Esophagus muscularis mucosa (tissue), 4 donors: ENCODE results near the gene HDDC2. TPM values are rescaled to one million over a fixed set of nuclear protein-coding genes. Genes with fewer than 3 reads are reported as not detected.

Experiments
- DNase-seq: peaks from one replicate; pipeline ENCODE4 v3.0.0-alpha.2; 2017; ENCODE audit errors: extremely low spot score
- H3K27ac ChIP-seq, 4 donors: fragments of 200-600 bp; sonication (generic); replicated peaks in 1 of 4; 1 replicate in 3 of 4; 2 replicates in 1 of 4; pipeline ENCODE4 v1.5.1; 2016 to 2019; ENCODE audit warnings: mild to moderate bottlenecking in 1 of 4
- H3K27me3 ChIP-seq, 4 donors: fragments of 200-600 bp; sonication (generic); one replicate each; pipeline versions ENCODE4 v1.5.1 to v1.6.0; 2016 to 2019
- H3K36me3 ChIP-seq, 4 donors: fragments of 200-600 bp; sonication (generic); one replicate each; pipeline ENCODE4 v1.5.1; 2016 to 2019
- H3K4me1 ChIP-seq, 4 donors: fragments of 200-600 bp; sonication (generic); one replicate each; pipeline ENCODE4 v1.5.1; 2016 to 2019
- H3K4me3 ChIP-seq, 4 donors: fragments of 200-600 bp; sonication (generic); 1 replicate in 2 of 4; 2 replicates in 2 of 4; pipeline ENCODE4 v1.5.1; 2016 to 2019; ENCODE audit warnings: mild to moderate bottlenecking in 4 of 4, moderate library complexity in 1 of 4
- H3K9me3 ChIP-seq, 4 donors: fragments of 200-600 bp; sonication (generic); 1 replicate in 3 of 4; 2 replicates in 1 of 4; pipeline ENCODE4 v1.5.1; 2016 to 2019
- CTCF ChIP-seq, 3 experiments: fragments of 200-600 bp in 2 of 3; fragments of 450-650 bp in 1 of 3; sonication (generic) in 2 of 3; IDR thresholded peaks; one replicate each; pipeline ENCODE4 v1.5.1; 2017 to 2019; ENCODE audit warnings: antibody characterized with exemption in 3 of 3, mild to moderate bottlenecking in 2 of 3, moderate library complexity in 1 of 3
- EP300 ChIP-seq: sonication (generic); formaldehyde crosslinking; IDR thresholded peaks from one replicate; pipeline ENCODE4 v1.6.1; 2017; ENCODE audit warnings: antibody characterized with exemption
- POLR2A ChIP-seq: fragments of 450-650 bp; IDR thresholded peaks from one replicate; pipeline ENCODE4 v1.6.1; 2017; ENCODE audit warnings: antibody characterized with exemption, moderate library complexity, mild to moderate bottlenecking, low read depth
- POLR2AphosphoS5 ChIP-seq, 2 donors: sonication (generic); formaldehyde crosslinking; IDR thresholded peaks; one replicate each; pipeline ENCODE4 v1.6.1; 2017; ENCODE audit warnings: antibody characterized with exemption in 2 of 2
- WGBS: methylation state at CpG from one replicate; pipeline ENCODE4 v1.1.5; 2018; 5-methylcytosine and 5-hydroxymethylcytosine counted together
- intact Hi-C: fragments of 100-400 bp; cut with DNase I; formaldehyde crosslinking; loops from one replicate; pipeline ENCODE4 v1.15.1; 2023
- total RNA-seq, 4 donors: library from RNA; depleted of rRNA; stranded (reverse); fragments of >200 nt; gene quantifications; one replicate each; pipeline versions ENCODE4 v1.1.0 to v1.2.1, GENCODE V29; 2016

Gene HDDC2
- total RNA-seq, 4 donors from 2014 or later = 29.6 to 47.7 (median 38.4) TPM

GRCh38 chr6:125269328-125269985, 32.3 kb downstream of the HDDC2 start:
- WGBS = 100% methylated on average over 4 of the region's 7 CpGs
- Histone ChIP-seq H3K9me3 (no peaks in the 10 kb centered on the region), H3K4me1 (no peaks in the 10 kb centered on the region), H3K27ac (no peak overlapping the region), H3K4me3 (no peak overlapping the region), H3K36me3 (peaks cover 0 to 33% (median 17%) of the 10 kb centered on the region in 4 donors), H3K27me3 (no peaks in the 10 kb centered on the region)
- intact Hi-C loops = no loop called here
- no peak for DNase-seq
- TF ChIP-seq POLR2AphosphoS5 (IDR thresholded peaks at IDR 0.05) = no peak
- no peak for TF ChIP-seq CTCF (IDR thresholded peaks at IDR 0.05)
- TF ChIP-seq EP300 = no peak
- no peak for TF ChIP-seq POLR2A

GRCh38 chr6:125268765-125269164, 33.0 kb downstream of the HDDC2 start:
- H3K27me3 ChIP-seq = no peaks in the 10 kb centered on the region
- intact Hi-C loops = no loop called here
- H3K4me1 ChIP-seq = no peaks in the 10 kb centered on the region
- no peak overlapping the region for H3K27ac ChIP-seq
- H3K4me3 ChIP-seq = no peak overlapping the region
- peaks cover 0 to 27% (median 16%) of the 10 kb centered on the region in 4 donors for H3K36me3 ChIP-seq
- H3K9me3 ChIP-seq = no peaks in the 10 kb centered on the region
- TF ChIP-seq CTCF (IDR thresholded peaks at IDR 0.05) (no peak), EP300 (no peak), POLR2A (no peak), POLR2AphosphoS5 (IDR thresholded peaks at IDR 0.05) (no peak)
- 91% methylated on average over 4 of the region's 4 CpGs for WGBS
- DNase-seq = no peak

- no peaks in the 10 kb centered on the region for H3K27me3 ChIP-seq
- intact Hi-C loops = no loop called here
- TF ChIP-seq POLR2A (no peak), EP300 (no peak), POLR2AphosphoS5 (IDR thresholded peaks at IDR 0.05) (peak in 1 of 2 donors; percentile 32)
- no peaks in the 10 kb centered on the region for H3K9me3 ChIP-seq
- H3K4me3 ChIP-seq = no peak overlapping the region
- H3K4me1 ChIP-seq = no peaks in the 10 kb centered on the region
- DNase-seq = no peak
- no peak overlapping the region for H3K27ac ChIP-seq
- H3K36me3 ChIP-seq = peaks cover 0 to 19% (median 11%) of the 10 kb centered on the region in 4 donors
- WGBS = 94% methylated on average over 12 of the region's 12 CpGs
Observed at GRCh38 chr6:125267806-125268523, 33.8 kb downstream of the HDDC2 start.

- Histone ChIP-seq H3K4me1 (peaks cover 0 to 13% (median 3%) of the 10 kb centered on the region in 4 donors), H3K27ac (no peak overlapping the region), H3K4me3 (no peak overlapping the region), H3K9me3 (no peaks in the 10 kb centered on the region), H3K36me3 (no peaks in the 10 kb centered on the region), H3K27me3 (no peaks in the 10 kb centered on the region)
- no peak for TF ChIP-seq EP300
- intact Hi-C loops = no loop called here
- WGBS = 80% methylated on average over 4 of the region's 4 CpGs
- DNase-seq = no peak
Observed at GRCh38 chr6:125264476-125264875, 37.3 kb downstream of the HDDC2 start.

GRCh38 chr6:125262016-125263013, 39.5 kb downstream of the HDDC2 start:
- no peak for TF ChIP-seq EP300
- no peak for TF ChIP-seq POLR2A
- TF ChIP-seq CTCF (IDR thresholded peaks at IDR 0.05) = no peak
- TF ChIP-seq POLR2AphosphoS5 (IDR thresholded peaks at IDR 0.05) = no peak
- Histone ChIP-seq H3K4me1 (peaks cover 0 to 13% (median 3%) of the 10 kb centered on the region in 4 donors), H3K27me3 (no peaks in the 10 kb centered on the region), H3K9me3 (no peaks in the 10 kb centered on the region), H3K27ac (peak overlapping the region in 3 of 4 donors; percentile 2 to 29 (median 6)), H3K36me3 (no peaks in the 10 kb centered on the region), H3K4me3 (peak overlapping the region in 1 of 4 donors; percentile 11)
- DNase-seq = no peak
- intact Hi-C loops = no loop called here
- 53% methylated on average over 12 of the region's 12 CpGs for WGBS
